D721Med (cell line): ENCODE data around the gene ODAD2.

Source experiments
- DNase-seq: peaks from one replicate; pipeline ENCODE4 v3.0.0; 2011; ENCODE audit warnings: low spot score; ENCODE audit not compliant: insufficient read length
- FAIRE-seq: peaks from 2 replicates; lab custom pipeline; 2011; peaks lifted over from hg19 to GRCh38; lab: Jason Lieb, UNC
- CTCF ChIP-seq: IDR thresholded peaks from 2 replicates; pipeline ENCODE4 v1.5.1; 2012; ENCODE audit warnings: mild to moderate bottlenecking, control low read depth; ENCODE audit not compliant: insufficient read depth; ENCODE audit errors: missing control alignments

ODAD2 gene

DNA sequence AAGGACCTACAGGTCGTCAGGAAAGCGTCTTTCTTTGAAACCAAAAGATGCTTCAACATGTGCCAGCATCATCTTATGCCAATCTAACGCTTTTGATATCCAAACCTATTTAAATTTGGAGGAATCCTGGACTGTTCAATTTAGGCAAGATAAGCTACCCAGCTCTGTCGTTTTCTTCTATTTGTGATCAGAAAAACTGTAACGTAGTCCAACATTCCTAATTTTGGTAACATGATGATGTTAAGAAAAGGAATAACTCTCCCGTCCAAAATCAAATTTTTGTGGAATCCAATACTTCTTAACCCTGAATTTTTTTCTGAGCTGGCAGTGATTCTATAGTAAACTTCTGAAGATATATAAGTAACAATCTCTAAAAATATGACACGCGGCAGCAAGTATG is 160.0 kb downstream of the ODAD2 start:
- no peak for FAIRE-seq
- no peak for DNase-seq
- no peak for TF ChIP-seq CTCF

GRCh38 chr10:27838361-27838760 is 160.5 kb downstream of the ODAD2 start:
- TF ChIP-seq CTCF: no peak
- no peak for DNase-seq
- no peak for FAIRE-seq

DNA sequence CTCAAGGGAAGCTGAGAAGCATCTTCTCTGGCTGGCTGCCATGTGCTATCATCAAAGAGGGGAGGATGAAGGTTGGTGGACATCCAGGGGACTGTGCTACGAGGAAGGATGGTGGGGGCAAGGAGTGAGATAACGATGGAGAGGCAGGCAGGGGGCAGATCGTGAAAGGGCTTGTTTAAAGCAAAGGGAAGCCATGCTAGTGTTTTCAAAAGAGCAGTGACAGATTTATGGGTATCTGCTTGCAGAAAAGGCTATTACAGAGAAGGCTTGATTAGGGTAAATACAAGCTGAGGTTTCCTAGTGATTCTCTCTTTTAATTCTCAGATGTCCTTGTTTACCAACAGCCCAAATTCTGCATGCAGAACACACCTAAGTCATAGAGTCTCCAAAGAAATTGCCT is 164.4 kb downstream of the ODAD2 start:
- TF ChIP-seq CTCF: no peak
- FAIRE-seq: no peak
- no peak for DNase-seq

DNA sequence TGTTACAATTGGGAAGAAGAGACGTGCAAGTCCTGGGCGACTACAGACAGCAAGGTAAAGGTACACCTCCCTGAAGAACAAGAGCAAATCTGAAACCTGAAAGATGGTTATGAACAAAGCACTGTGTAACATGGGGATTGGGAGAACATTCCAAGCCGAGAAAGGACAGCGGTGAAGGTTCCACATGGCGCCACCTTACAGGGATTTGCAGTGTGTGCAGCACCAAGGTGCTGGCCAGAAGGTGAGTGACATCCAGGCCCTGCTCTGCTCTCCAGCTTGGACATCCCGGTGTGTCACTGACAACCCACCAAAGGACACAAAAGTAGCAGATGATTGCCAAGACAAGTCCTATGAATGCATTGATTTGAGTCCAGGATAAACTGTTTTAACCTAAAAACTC is 165.1 kb downstream of the ODAD2 start:
- FAIRE-seq (no peak), DNase-seq (no peak)
- TF ChIP-seq CTCF: no peak

DNA sequence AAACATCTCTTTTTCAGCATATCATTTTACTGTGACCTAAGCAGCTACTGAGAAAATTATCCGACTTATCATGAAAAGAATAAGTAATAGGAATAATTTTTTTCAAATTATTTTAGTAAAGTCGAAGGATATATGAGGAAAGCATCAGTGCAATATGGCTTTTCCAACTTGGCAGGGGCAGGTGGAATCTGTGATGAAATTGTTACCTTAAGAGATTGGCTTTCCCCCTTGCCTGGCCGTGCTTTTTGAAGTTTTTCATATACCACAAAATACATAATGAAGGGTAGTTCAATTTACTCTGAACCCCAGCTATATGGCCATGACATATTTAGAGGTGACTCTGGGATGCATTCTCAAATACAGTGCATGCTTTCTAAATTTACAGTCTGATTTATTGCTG is 166.1 kb downstream of the ODAD2 start:
- no peak for DNase-seq
- FAIRE-seq: no peak
- TF ChIP-seq CTCF: no peak

- no peak for TF ChIP-seq CTCF
- DNase-seq (no peak), FAIRE-seq (no peak)
Observed at GRCh38 chr10:27826369-27826768, 172.5 kb downstream of the ODAD2 start.

DNA sequence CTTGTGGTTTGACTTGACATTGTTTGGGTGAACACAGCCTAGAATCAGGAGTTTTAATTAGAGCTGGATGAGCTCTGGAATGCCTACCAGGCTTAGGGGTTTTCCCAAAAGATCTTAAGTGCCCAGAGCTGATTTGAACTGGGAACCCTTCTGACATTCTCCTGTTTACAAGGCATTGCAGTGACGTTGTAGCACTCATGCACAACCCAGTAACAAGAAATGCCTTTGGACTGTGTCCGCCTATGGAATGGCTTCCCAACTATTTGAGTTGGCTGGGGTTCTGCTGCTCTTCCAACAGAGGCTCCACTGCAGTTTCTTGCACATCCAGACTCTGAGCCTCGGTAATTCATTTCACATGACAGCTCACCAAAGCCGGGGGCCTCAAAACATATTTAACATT is 176.6 kb downstream of the ODAD2 start:
- FAIRE-seq: no peak
- TF ChIP-seq CTCF: no peak
- no peak for DNase-seq
